ENCODE data around the gene SND1.

SND1 gene

GRCh38 chr7:127976738-127977120, 324.7 kb downstream of the SND1 start:
- DNase-seq (ENCODE audit: low spot score) (no peak), ATAC-seq (ENCODE audit: low read depth) (no peak)
- Histone ChIP-seq H3K27ac (ENCODE audit: poor library complexity, severe bottlenecking) (no peak overlapping the region), H3K4me3 (ENCODE audit: severe bottlenecking) (no peak overlapping the region), H3K4me1 (ENCODE audit: insufficient read depth, poor library complexity, severe bottlenecking) (no peaks in the 10 kb centered on the region), H3K27me3 (ENCODE audit: insufficient read depth, poor library complexity, severe bottlenecking) (no peaks in the 10 kb centered on the region), H3K9me3 (ENCODE audit: severe bottlenecking) (peaks cover 10% of the 10 kb centered on the region), H3K36me3 (ENCODE audit: low read depth) (peaks cover 29% of the 10 kb centered on the region)
- TF ChIP-seq CTCF (IDR thresholded peaks at IDR 0.05; ENCODE audit: poor library complexity, severe bottlenecking): no peak

DNA sequence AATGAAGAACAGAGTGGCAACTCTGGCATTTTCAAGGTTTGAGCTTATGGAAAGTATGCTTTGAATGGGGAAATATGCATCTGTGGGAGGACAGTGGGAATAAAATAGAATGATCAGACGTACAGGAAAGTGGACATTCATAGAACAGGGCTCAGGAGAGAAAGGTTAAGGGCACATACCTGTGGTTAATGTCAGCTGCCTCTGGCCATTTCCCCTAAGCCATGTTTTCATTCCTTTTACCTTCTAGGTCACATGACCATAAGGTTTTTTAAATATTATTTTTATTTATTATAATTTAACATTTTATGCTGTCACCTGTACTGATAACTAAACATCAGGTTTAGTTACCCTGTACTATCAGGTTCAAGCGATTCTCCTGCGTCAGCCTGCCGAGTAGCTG, 326.4 kb downstream of the SND1 start:
- Histone ChIP-seq H3K27me3 (ENCODE audit: insufficient read depth, poor library complexity, severe bottlenecking) (no peaks in the 10 kb centered on the region), H3K27ac (ENCODE audit: poor library complexity, severe bottlenecking) (no peak overlapping the region), H3K36me3 (ENCODE audit: low read depth) (peaks cover 29% of the 10 kb centered on the region), H3K4me3 (ENCODE audit: severe bottlenecking) (no peak overlapping the region), H3K9me3 (ENCODE audit: severe bottlenecking) (peaks cover 10% of the 10 kb centered on the region), H3K4me1 (ENCODE audit: insufficient read depth, poor library complexity, severe bottlenecking) (no peaks in the 10 kb centered on the region)
- no peak for ATAC-seq (ENCODE audit: low read depth)
- no peak for DNase-seq (ENCODE audit: low spot score)
- no peak for TF ChIP-seq CTCF (IDR thresholded peaks at IDR 0.05; ENCODE audit: poor library complexity, severe bottlenecking)

DNA sequence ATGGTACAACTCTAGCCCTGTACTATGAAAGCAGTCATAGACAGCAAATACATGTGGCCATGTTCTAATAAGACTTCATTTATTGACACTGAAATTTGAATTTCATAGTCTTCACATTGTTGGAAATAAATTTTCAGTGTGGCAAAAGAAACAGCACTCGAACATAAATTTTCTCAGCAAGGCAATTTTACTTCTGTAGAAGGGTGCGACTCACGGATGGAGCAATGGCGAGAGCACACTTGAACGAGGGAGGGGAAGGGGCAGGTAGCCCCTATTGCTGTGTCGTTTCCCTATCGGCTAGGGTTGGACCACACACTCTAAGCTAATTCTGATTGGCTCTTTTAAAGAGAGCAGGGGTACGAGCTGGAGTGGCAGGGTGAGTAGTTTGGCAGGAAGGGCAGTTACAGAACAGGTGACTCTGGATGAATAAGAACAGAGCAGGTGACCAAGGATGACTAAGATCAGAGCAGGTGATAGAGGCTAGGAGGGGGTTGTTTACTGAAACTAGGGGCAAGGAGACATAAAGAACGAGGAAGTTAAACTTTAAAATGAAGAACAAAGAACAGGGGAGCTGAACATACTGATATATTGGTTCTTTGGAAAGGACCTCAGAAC, 327.2 kb downstream of the SND1 start:
- DNase-seq (ENCODE audit: low spot score) (no peak), ATAC-seq (ENCODE audit: low read depth) (no peak)
- Histone ChIP-seq H3K36me3 (ENCODE audit: low read depth) (peaks cover 29% of the 10 kb centered on the region), H3K27ac (ENCODE audit: poor library complexity, severe bottlenecking) (no peak overlapping the region), H3K4me1 (ENCODE audit: insufficient read depth, poor library complexity, severe bottlenecking) (no peaks in the 10 kb centered on the region), H3K27me3 (ENCODE audit: insufficient read depth, poor library complexity, severe bottlenecking) (no peaks in the 10 kb centered on the region), H3K9me3 (ENCODE audit: severe bottlenecking) (peaks cover 10% of the 10 kb centered on the region), H3K4me3 (ENCODE audit: severe bottlenecking) (no peak overlapping the region)
- no peak for TF ChIP-seq CTCF (IDR thresholded peaks at IDR 0.05; ENCODE audit: poor library complexity, severe bottlenecking)

DNA sequence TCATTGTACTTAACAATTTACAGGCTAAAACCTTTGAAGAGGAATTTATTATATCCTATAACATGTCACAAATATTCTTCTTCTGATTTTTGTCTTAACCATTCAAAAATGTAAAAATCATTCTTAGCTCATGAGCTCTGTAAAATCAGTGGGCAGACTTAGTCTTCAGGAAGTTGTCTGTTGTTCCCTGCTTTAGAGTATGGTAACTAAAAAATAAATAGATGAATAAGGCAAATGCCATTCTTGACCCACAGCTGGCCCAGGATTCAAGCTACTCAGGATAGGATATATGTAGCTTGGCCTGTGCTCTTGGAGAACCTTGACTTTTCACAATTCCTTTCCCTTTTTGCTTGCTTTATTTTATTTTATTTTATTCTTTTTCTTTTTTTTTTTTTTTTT, 327.7 kb downstream of the SND1 start:
- DNase-seq (ENCODE audit: low spot score): no peak
- ATAC-seq (ENCODE audit: low read depth): no peak
- H3K36me3 ChIP-seq (ENCODE audit: low read depth): peaks cover 25% of the 10 kb centered on the region

More for the DNA sequence above, 327.7 kb downstream of the SND1 start:
- Histone ChIP-seq H3K27me3 (ENCODE audit: insufficient read depth, poor library complexity, severe bottlenecking) (no peaks in the 10 kb centered on the region), H3K9me3 (ENCODE audit: severe bottlenecking) (peaks cover 10% of the 10 kb centered on the region), H3K4me1 (ENCODE audit: insufficient read depth, poor library complexity, severe bottlenecking) (no peaks in the 10 kb centered on the region), H3K27ac (ENCODE audit: poor library complexity, severe bottlenecking) (no peak overlapping the region), H3K4me3 (ENCODE audit: severe bottlenecking) (no peak overlapping the region)
- no peak for TF ChIP-seq CTCF (IDR thresholded peaks at IDR 0.05; ENCODE audit: poor library complexity, severe bottlenecking)
